NCI-H1092 (cell line): ENCODE results near the gene RPS3A.
"Not testable (repeated sequence)": the region's sequence is repeated elsewhere in the genome, so short reads cannot be mapped to it uniquely, and the experiment has no call there.

Experiments used
- DNase-seq: peaks from one replicate; lab custom pipeline; 2025; lab: John Stamatoyannopoulos, UW

Gene RPS3A

DNA sequence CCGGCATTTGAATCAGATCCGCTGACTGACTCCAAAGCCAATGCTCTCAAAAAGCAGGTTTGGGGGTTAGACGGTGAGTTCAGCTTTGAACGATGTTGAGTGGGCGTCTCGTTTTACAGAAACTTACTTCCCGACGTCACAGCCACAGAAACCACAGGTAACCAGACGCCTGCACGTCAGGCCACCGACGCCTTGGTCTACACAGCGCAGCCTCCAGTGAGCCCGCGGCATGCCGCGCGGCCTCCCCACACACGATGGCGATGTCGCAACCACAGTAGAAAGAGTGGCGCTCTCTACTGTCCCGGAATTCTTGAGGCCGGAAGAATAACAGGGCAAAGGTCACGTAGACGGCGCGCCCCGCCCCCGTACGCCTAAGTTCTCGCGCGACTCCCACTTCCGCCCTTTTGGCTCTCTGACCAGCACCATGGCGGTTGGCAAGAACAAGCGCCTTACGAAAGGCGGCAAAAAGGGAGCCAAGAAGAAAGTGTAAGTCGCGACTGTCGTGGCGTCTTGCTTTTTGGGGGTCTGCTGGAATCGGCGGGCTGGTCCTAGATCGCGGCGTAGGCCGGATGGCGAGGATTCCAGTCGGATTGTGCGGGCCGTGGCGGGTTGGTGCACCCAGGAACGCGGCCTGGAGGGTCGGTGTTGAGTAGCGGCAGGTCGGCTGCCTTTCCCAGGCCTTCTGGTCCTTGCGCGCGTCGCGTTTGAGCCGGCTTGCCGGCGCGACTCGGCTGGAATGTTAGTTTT, at the start of gene RPS3A:
TSS of gene RPS3A (plus strand) at position 400 of the 747 bp plus-strand sequence. CDS start at position 425, 25 bp downstream.
- peak; percentile 95 for DNase-seq

DNA sequence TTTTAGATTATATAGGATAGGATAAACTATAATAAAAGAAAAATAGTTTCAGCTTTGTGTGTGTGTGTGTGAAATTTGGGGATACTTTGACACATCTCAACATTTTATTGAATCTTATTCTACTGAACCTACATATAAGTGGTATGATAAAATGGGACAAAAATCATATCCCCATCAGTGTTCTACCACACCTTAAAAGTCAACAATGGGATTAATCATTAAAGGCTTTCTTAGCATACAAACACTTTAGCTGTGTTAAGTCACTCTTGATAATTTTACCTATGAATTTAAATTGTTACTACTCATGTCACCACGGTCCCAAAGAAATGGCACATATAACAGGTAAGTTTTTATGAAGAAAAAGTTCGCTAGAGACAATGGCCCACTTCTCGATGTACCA, 46.6 kb upstream of the RPS3A start:
- no peak for DNase-seq

DNA sequence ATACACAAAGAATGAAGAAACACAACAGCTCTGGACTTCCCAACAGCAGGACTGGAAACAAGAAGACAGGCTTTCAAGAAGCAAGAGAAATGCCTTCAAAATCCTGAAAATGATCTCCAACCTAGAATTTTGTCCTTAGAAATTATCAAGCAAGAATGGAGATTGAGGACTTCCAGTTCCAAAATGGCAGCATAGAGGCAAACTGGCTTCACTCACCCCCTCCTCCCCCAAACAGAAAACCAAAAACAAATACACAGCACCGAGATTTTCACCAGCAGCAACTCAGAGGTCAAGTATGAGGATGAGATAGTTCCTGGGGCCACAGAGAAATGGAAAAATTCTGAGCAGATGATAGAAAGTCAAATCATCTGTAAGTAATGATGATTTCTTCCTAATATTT, 43.9 kb upstream of the RPS3A start:
- no peak for DNase-seq

DNA sequence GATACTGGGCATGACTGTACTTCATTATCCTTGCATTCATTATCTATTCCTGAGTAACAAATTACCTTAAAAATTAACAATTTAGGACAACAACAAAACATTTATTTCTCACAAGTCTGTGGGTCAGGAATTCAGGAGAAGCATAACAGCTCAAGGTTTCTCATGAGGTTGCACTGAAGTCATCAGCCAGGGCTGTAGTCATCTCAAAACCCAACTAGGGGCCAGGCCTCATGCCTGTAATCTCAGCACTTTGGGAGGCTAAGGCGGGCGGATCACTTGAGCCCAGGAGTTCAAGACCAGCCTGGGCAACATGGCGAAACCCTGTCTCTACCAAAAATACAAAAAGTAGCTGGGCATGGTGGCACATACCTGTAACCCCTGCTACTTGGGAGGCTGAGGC, 36.3 kb upstream of the RPS3A start:
- not testable (repeated sequence) for DNase-seq

DNA sequence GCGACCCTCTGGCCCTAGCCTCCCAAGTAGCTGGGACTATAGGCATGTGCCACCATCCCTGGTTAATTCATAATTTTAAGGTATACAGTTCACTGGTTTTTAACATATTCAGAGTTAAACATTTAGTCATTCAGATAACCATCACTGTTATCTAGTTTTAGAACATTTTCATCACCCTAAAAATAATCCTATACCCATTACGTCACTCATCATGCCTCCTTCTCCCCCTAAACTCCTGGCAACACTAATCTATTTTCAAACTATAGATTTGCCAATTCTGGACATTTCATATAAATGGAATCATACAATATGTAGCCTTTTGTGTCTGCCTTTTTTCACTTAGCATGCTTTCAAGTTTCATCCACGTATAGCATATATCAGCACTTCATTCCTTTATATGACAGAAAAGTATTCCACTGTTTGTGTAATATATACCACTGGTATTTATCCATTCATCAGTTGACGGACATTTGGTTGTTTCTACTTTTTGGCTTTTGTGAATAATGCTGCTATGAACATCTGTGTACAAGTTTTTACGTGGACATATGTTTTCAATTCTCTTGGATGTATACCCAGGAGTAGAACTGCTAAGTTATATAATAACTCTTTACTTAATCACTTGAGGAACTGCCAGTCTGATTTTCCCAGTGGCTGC, 32.0 kb upstream of the RPS3A start:
- DNase-seq: no peak

DNA sequence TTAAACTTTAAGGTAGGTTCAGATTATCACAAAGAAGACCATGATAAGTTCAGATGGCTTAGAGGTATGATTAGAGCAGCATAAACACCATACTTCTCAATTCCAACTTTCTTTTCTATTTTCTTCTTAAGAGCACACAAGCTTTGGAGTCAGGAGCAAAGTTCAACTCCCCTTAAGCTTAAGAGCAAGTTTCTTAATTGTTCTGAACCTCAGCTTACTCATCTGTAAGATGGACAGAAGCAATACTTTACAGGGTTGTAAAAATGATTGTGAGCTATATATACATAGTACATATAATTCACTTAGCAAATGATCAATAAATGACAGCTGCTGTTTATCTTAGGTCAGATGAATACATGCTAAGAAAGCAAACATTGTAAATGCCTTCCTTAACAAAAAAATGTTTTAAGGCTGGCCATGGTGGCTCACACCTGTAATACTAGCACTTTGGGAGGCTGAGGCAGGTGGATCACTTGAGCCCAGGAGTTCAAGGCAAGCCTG, 25.0 kb upstream of the RPS3A start:
- DNase-seq: no peak

DNA sequence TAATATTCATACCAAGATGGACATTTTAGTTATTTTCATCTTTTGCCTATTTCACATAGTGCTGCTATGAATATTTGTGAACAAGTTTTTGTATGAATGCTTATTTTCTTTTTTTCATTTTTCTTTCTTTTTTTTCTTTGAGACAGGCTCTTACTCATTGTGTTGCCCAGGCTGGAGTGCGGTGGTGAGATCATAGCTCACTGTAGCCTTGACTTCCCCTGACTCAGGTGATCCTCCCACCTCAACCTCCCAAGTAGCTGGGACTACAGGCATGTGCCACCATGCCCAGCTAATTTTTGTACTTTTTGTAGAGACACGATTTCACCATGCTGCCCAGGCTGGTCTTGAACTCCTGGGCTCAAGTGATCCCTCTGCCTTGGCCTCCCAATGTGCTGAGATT, 21.4 kb upstream of the RPS3A start:
- DNase-seq: not testable (repeated sequence)

DNA sequence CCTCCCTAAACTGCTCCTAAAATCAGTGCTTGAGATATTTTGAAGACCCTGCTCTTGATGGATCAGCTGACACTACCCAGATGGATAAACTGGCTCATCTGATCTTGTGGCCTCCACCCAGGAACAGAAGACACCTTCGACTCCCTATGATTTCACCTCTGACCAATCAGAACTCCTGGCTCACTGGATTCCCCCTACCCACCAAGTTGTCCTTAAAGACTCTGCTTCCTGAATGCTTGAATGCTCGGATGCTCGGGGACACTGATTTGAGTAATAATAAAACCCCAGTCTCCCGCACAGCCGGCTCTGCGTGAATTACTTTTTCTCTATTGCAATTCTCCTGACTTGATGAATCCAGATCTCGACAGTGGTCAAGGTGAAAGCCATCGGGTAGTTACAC, 12.0 kb upstream of the RPS3A start:
- DNase-seq: no peak

DNA sequence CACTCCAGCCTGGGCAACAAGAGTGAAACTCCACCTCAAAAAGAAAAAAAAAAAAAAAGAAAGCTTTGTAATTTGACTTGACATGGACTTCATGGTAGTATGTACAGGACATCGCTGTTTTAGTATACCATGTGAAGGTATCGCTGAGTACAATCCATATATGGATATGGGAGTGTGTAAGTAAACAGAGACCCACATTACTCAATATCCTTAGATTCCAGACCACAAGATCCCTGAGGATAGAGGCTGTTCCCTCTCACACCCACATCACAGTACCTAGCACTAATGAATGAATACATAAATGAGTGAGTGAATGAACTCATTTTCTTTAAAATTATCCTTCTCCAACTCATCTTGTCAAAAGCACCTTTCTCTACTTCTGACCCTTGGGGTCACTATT, 8.4 kb upstream of the RPS3A start:
- DNase-seq: no peak

DNA sequence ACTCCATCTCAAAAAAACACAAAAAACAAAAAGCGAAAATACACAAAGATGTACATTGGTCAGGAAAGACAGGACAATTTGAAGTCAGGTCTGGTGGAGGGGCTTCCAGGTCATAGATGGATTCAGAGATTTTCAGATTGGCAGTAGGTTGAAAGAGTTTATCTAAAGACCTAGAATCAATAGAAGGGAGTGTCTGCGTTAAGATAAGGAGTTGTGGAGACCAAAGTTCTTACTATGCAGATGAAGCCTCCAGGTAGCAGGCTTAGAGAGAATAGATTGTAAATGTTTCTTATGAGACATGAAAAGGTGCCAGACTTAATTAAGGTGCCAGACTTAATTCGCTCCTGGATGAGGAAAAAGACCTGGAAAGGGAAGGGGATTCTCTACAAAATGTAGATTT, 6.9 kb upstream of the RPS3A start:
- no peak for DNase-seq

DNA sequence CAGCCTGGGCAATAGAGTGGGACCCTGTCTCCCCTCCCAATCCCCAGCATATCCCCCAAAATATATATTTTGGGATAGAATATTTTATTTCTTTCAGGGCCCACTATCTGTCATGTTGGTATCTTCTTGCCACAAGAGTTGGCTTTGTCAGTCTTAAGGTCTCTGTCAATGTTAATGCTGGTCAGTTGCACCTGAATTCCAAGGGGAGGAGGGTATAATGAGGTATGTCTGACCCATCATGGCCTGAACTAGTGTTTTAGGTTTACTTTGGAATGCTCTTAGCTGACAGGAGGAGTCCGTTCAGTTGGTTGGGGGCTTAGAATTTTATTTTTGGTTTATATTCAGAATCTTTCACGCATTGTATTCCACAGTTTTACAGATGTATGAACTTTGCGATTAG, 6.2 kb upstream of the RPS3A start:
- DNase-seq: no peak

DNA sequence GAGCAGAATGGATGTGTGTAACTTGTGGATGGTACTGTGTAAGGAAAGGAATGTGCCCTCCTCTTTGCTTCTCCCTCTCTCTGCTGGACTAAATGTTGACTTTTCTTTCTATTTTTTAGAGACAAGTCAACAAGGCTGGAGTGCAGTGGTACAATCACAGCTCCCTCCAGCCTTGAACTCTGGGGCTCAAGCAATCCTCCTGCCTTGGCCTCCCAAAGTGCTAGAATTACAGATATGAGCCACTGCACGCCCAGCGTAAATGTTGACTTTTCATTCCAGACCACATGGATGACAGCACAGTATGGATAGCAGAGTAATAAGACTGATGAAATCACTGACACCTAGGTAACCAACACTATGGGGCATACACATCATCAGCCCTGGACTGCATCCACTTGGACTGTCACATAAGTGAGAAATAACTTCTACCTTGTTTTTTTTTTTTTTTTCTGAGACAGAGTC, 5.1 kb upstream of the RPS3A start:
- no peak for DNase-seq

DNA sequence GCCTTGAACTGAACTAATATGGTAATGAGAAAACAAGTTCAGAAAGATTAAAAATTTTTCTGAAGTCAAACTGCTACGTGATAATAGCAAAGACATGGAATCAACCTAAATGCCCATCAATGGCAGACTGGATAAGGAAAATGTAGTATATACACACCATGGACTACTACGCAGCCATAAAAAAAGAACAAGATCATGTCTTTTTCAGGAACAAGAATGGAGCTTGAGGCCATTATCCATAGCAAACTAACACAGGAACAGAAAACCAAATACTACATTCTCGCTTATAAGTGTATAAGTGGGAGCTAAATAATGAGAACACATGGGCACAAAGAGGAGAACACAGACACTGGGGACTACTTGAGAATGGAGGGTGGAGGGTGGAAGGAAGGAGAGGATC, 4.3 kb upstream of the RPS3A start:
- no peak for DNase-seq

DNA sequence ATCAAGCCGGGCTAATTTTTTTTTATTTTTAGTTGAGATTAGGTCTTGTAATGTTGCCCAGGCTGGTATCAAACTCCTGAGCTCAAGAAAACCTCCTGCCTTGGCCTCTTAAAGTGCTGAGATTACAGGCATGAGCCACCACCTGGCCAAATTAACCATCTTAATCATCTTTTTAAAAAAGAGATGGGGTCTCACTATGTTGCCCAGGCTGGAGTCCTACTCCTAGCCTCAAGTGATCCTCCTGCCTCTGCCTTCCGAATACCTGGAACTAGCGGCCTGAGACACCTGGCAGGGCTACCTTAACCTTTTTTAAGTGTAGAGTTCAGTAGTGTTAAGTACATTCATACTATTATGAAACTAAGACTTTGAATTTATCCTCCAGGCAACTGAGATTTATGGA, 1.7 kb upstream of the RPS3A start:
- DNase-seq: no peak

DNA sequence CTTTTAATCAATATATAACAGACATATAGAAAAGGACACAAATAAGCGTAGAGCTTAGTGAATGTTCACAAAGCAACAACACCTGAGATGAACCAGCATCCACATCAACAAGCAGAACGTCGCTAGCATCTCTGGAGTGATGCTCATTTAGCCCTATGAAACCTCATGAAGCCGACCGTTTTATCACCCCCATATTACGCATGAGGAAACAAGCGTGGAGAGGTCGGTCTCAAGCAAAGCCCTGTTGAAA, 524 bp upstream of the RPS3A start:
- no peak for DNase-seq

DNA sequence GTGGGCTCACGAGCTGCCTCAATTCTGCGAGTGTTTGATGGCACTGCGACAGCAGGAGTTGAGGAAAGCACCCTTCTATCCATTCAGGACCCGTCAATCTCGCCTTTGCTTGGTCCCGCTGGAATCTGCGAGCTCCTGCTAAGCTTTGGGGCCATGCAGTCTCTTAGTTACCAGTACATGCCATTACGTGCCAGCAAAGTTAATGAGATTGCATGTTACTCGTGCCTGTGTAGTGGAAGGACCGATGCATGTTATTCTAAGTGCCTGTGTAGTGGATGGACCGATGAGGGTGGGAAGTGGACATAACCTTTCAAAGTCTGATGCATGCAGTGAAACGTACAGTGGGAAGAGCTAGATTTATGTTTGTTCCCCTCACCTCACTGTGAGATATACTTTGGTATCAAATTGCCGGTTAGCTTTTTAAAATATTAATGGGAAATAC, 569 bp downstream of the RPS3A start:
- no peak for DNase-seq

DNA sequence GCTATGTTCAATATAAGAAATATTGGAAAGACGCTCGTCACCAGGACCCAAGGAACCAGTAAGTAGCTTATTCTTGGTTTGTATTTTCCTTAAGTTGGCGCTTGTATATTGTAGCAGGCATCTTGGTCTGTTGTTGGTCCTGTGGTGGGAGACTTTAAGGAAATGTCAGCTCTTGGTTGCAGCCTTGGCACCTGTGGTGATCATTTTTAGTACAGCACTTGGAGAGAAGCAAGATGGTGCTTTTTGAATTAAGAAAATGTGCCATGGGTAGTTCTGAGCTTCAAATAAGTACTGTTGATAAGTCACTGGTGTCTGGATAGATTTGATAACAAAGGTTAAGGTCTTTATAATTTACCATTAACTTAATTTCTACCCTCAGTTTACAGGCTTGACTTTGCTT, 1.1 kb downstream of the RPS3A start:
- no peak for DNase-seq

DNA sequence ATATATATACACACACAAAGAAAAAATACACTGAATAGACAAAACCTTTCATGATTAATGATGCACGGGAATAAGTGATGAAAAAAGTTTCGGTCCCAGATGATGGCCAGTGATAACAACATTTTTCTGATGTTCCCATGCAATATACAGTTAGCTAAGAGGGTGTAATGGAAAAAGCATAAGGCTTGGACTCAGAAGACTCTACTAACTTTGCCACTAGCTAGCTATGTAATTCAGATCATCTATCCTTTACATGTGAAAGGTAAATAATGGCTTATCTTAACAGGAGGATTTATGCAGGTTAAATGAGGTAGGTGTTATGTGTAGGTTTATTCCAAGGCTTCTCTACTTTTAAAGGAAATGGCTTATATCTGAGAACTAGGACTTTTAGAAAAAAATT, 4.3 kb downstream of the RPS3A start:
- DNase-seq: no peak

DNA sequence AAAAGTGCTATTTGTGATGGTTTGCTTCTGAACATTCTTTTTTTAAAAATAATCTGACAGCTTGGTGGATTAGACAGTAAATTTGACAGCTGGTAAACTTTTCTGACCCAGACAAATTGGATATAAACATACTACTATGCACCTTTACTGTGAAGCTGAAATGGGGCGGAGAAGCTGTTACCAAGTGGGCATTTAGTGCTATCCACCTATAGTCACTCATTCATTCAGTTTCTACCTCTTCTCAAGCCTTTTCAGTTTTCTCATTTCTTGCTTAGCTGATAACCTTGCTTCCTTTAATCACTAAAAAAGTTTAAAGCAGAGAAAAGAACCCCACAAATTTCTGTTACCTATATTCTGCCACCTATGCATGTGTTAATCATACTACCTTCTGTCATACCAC, 5.2 kb downstream of the RPS3A start:
- no peak for DNase-seq

DNA sequence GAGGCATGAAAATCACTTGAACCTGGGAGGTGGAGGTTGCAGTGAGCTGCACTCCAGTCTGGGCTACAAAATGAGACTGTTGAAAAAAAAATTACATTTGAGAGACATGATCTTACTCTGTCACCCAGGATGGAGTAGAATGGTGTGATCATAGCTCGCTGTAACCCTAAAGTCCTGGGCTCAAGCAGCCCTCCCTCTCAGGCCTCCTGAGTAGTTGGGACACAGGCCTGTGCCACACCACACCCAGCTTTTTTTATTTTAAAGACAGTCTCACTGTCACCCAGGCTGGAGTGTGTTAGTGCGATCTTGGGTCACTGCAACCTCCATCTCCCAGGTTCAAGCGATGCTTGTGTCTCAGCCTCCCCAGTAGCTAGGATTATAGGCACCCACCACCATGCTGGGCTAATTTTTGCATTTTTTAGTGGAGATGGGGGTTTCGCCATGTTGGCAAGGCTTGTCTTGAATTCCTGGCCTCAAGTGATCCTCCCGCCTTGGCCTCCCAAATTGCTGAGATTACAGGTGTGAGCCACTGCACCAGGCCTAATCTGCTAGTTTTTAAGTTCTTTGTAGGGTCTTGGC, 6.1 kb downstream of the RPS3A start:
- DNase-seq: no peak

DNA sequence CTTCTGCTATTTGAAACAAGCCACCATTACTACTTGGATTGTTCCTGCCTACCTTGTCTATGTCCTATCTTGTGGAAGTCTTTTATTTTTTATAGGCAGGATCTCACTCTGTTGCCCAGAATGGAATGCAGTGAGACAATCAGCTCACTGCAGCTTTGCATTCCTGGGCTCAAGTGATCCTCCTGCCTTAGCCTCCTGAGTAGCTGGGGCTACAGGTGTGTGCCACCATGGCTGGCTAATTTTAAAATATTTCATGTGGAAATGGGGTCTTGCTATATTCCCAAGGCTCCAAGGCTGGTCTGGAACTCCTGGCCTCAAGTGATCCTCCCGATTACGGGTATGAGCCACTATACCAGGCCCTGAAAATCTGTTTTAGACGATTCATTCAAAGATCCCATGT, 7.6 kb downstream of the RPS3A start:
- DNase-seq: no peak

DNA sequence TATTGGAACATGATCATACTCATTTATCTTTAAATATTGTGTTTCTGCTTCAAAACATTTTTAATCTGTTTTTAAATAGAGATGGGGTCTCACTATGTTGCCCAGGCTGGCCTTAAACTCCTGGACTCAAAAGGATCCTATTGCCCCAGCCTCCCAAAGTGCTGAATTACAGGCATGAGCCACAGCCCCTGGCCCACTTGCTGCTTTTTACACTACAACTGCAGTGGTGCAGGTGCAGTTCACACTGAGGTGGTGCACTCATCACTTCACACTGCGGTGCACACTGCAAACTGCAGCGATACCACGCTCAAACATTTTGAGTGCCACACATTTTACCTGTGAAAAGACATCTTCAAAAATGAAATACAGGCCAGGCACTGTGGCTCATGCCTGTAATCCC, 10.8 kb downstream of the RPS3A start:
- no peak for DNase-seq

DNA sequence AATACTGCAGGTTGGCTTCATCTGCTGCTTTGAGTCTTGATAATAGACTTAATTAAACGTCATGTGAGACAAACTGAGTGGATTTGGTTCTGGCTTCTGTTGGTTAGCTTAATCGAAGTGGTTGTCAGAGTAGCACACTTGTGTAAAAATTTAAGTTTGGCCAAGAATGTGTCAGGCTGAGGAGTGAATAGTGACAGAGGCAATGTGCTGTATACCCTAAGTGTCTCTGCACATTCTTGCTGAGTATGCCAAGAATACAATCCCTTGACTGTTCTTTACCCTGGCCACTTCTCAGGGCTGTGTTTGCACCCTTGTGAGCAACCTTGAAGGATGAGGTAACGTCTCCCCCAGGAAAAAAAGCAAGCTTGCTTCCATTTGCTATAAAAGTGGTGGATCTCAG, 14.9 kb downstream of the RPS3A start:
- no peak for DNase-seq

DNA sequence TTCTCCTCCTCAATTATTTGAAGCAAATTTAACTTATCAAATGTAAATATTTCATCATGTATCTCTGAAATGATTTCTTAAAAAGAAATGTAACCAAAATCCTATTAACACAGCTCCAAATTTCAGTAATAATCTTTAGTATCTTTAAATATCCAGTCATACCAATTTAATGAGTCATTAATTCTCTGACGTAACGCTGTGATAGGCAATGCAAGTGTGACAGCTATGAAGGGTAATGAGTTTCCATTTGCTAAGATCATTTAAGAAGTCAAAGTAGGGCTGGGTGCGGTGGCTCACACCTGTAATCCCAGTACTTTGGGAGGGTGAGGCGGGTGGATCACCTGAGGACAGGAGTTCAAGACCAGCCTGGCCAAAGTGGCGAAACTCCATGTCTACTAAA, 15.6 kb downstream of the RPS3A start:
- DNase-seq: no peak
